SK-N-SH (cell line): ENCODE measurements around the gene ZBED4. TPM values are rescaled to one million over a fixed set of nuclear protein-coding genes. Genes with fewer than 3 reads are reported as not detected.

Source experiments
- CTCF ChIA-PET: fragments of 300-600, 350-600 bp; formaldehyde crosslinking; extraction: SDS; loops from one replicate; lab custom pipeline; 2021; lab: Yijun Ruan, JAX
- POLR2A ChIA-PET: fragments of 350-600 bp; sonication (Branson Sonifier 250); formaldehyde crosslinking; extraction: SDS; loops from one replicate; lab custom pipeline; 2020; ENCODE audit warnings: antibody characterized with exemption, inconsistent platforms; lab: Yijun Ruan, JAX
- DNase-seq: peaks from one replicate; pipeline ENCODE4 v3.0.0; 2012
- H2AFZ ChIP-seq: fragments of 200-600 bp; sonication (generic); 2 replicates; pipeline ENCODE4 v1.8.1; 2016; ENCODE audit warnings: antibody characterized with exemption, mild to moderate bottlenecking, low read depth
- H3F3A ChIP-seq: fragments of 200-600 bp; sonication (generic); replicated peaks from 2 replicates; pipeline ENCODE3; 2016; ENCODE audit warnings: antibody characterized with exemption, mild to moderate bottlenecking; ENCODE audit not compliant: insufficient read depth
- H3K27ac ChIP-seq, 2 experiments: fragments of 200-500 bp in 1 of 2; fragments of 200-600 bp in 1 of 2; sonication (Bioruptor generic) in 1 of 2; sonication (generic), shearing (Covaris generic) in 1 of 2; 2 replicates each; pipeline versions ENCODE4 v1.5.1 to v1.6.1; 2014 to 2016; ENCODE audit warnings: low read depth in 2 of 2, inconsistent platforms in 1 of 2, low read length in 1 of 2, mild to moderate bottlenecking in 1 of 2, mixed read lengths in 1 of 2
- H3K27me3 ChIP-seq: fragments of 200-600 bp; sonication (generic), shearing (Covaris generic); 2 replicates; pipeline ENCODE4 v1.6.1; 2016; ENCODE audit warnings: mixed run types; ENCODE audit not compliant: insufficient read depth
- H3K36me3 ChIP-seq, 2 experiments: fragments of 200-500 bp in 1 of 2; fragments of 200-600 bp in 1 of 2; sonication (Bioruptor generic) in 1 of 2; sonication (generic) in 1 of 2; replicated peaks in 1 of 2; 2 replicates each; pipeline versions ENCODE3 to v1.5.1; 2014 to 2016; ENCODE audit warnings: low read length in 1 of 2, mild to moderate bottlenecking in 1 of 2; ENCODE audit not compliant: insufficient read depth in 2 of 2, control insufficient read depth in 1 of 2
- H3K4me1 ChIP-seq, 2 experiments: fragments of 200-500 bp in 1 of 2; fragments of 200-600 bp in 1 of 2; sonication (Bioruptor generic) in 1 of 2; sonication (generic), shearing (Covaris generic) in 1 of 2; 2 replicates each; pipeline versions ENCODE4 v1.5.1 to v1.6.1; 2014 to 2016; ENCODE audit warnings: low read depth in 1 of 2, low read length in 1 of 2, mixed run types in 1 of 2; ENCODE audit not compliant: insufficient read depth in 2 of 2, control insufficient read depth in 1 of 2
- H3K4me2 ChIP-seq: fragments of 200-600 bp; sonication (generic), shearing (Covaris generic); 2 replicates; pipeline ENCODE4 v1.6.1; 2017; ENCODE audit warnings: mixed run types
- H3K4me3 ChIP-seq, 2 experiments: fragments of 200-500 bp in 1 of 2; fragments of 200-600 bp in 1 of 2; sonication (Bioruptor generic) in 1 of 2; sonication (generic), shearing (Covaris generic) in 1 of 2; 2 replicates each; pipeline versions ENCODE4 v1.5.1 to v1.8.1; 2014 to 2016; ENCODE audit warnings: low read depth in 2 of 2, inconsistent platforms in 1 of 2, low read length in 1 of 2, mild to moderate bottlenecking in 1 of 2, mixed read lengths in 1 of 2, moderate library complexity in 1 of 2
- H3K79me2 ChIP-seq: fragments of 200-600 bp; sonication (generic); 2 replicates; pipeline ENCODE4 v1.8.1; 2017; ENCODE audit warnings: mild to moderate bottlenecking; ENCODE audit not compliant: insufficient read depth
- H3K9ac ChIP-seq: fragments of 200-600 bp; sonication (generic); 2 replicates; pipeline ENCODE4 v1.6.1; 2017; ENCODE audit warnings: mixed run types
- H3K9me2 ChIP-seq: fragments of 200-600 bp; sonication (generic); 2 replicates; pipeline ENCODE4 v1.6.1; 2017; ENCODE audit warnings: mixed run types
- H3K9me3 ChIP-seq: fragments of 200-600 bp; sonication (generic); 2 replicates; pipeline ENCODE4 v1.6.1; 2017; ENCODE audit warnings: mixed run types, mild to moderate bottlenecking, moderate library complexity
- H4K20me1 ChIP-seq: fragments of 200-600 bp; sonication (generic); 2 replicates; pipeline ENCODE4 v1.6.1; 2017; ENCODE audit warnings: mild to moderate bottlenecking, mixed run types; ENCODE audit not compliant: insufficient read depth
- CHD2 ChIP-seq: fragments of 150-350 bp; IDR thresholded peaks from 2 replicates; pipeline ENCODE4 v1.6.1; 2018; ENCODE audit warnings: low read length; ENCODE audit not compliant: partially characterized antibody
- EZH2phosphoT487 ChIP-seq: fragments of 200-600 bp; sonication (generic); IDR thresholded peaks from 2 replicates; pipeline ENCODE4 v1.6.1; 2017; ENCODE audit warnings: low read depth, mixed run types, mild to moderate bottlenecking, antibody characterized with exemption, moderate library complexity, borderline replicate concordance
- FOSL2 ChIP-seq: IDR thresholded peaks from 2 replicates; pipeline ENCODE4 v1.4.0; 2012; ENCODE audit warnings: low read depth, mild to moderate bottlenecking, moderate library complexity, borderline replicate concordance
- FOXJ3 ChIP-seq: sonication (generic); formaldehyde crosslinking; IDR thresholded peaks from 2 replicates; pipeline ENCODE4 v1.5.1; 2020; ENCODE audit warnings: mild to moderate bottlenecking, missing genetic modification reagents
- GABPA ChIP-seq: IDR thresholded peaks from 2 replicates; pipeline ENCODE4 v1.4.0; 2012; ENCODE audit warnings: low read depth, mild to moderate bottlenecking
- GATA2 ChIP-seq: sonication (generic); formaldehyde crosslinking; IDR thresholded peaks from 2 replicates; pipeline ENCODE4 v1.5.0; 2020; ENCODE audit warnings: mild to moderate bottlenecking, missing genetic modification reagents
- IRF3 ChIP-seq: fragments of 150-350 bp; IDR thresholded peaks from 2 replicates; pipeline ENCODE4 v1.6.1; 2016; ENCODE audit warnings: mild to moderate bottlenecking, low read depth, low read length
- MEF2A ChIP-seq: IDR thresholded peaks from 2 replicates; pipeline ENCODE4 v1.4.0; 2012; ENCODE audit warnings: low read depth, borderline replicate concordance
- MXI1 ChIP-seq: IDR thresholded peaks from 2 replicates; pipeline ENCODE4 v1.6.1; 2012; ENCODE audit warnings: mild to moderate bottlenecking, low read depth, low read length, improper control_type of control experiment
- NFIC ChIP-seq: IDR thresholded peaks from 2 replicates; pipeline ENCODE4 v1.4.0; 2012; ENCODE audit warnings: borderline replicate concordance
- NRF1 ChIP-seq: IDR thresholded peaks from 2 replicates; pipeline ENCODE4 v1.6.1; 2012; ENCODE audit warnings: low read depth, mild to moderate bottlenecking, low read length
- REST ChIP-seq: IDR thresholded peaks from 2 replicates; pipeline ENCODE4 v1.6.1; 2012; ENCODE audit warnings: mild to moderate bottlenecking, low read depth, low read length, moderate library complexity
- RFX5 ChIP-seq: IDR thresholded peaks from 2 replicates; pipeline ENCODE4 v1.6.1; 2012; ENCODE audit warnings: mild to moderate bottlenecking, improper control_type of control experiment, low read length
- RXRA ChIP-seq: IDR thresholded peaks from 2 replicates; pipeline ENCODE4 v1.4.0; 2012; ENCODE audit warnings: low read depth, mild to moderate bottlenecking, borderline replicate concordance
- SMC3 ChIP-seq: IDR thresholded peaks from 2 replicates; pipeline ENCODE4 v1.6.1; 2012; ENCODE audit warnings: low read depth, low read length, improper control_type of control experiment
- TCF12 ChIP-seq: IDR thresholded peaks from 2 replicates; pipeline ENCODE4 v1.4.0; 2012
- USF1 ChIP-seq: IDR thresholded peaks from 2 replicates; pipeline ENCODE4 v1.4.0; 2012; ENCODE audit warnings: low read depth, borderline replicate concordance
- USF2 ChIP-seq: fragments of 150-350 bp; IDR thresholded peaks from 2 replicates; pipeline ENCODE4 v1.6.1; 2017; ENCODE audit warnings: antibody characterized with exemption, low read length, low read depth, borderline replicate concordance
- YY1 ChIP-seq: IDR thresholded peaks from 2 replicates; pipeline ENCODE4 v1.4.0; 2012; ENCODE audit warnings: low read depth, mild to moderate bottlenecking
- WGBS: methylation state at CpG from one replicate; pipeline ENCODE4 v1.1.6; 2017; ENCODE audit warnings: low lambda C conversion rate; 5-methylcytosine and 5-hydroxymethylcytosine counted together
- polyA plus RNA-seq, 3 experiments: library from polyadenylated mRNA; depleted of rRNA; stranded (reverse); fragments of >200 nt; gene quantifications; 2 replicates each; pipeline ENCODE4 v1.2.3, GENCODE V29; 2012

Gene ZBED4
- polyA plus RNA-seq, 1 of the 3 experiments (the other 2 are of a cell fraction): 7.9 TPM

- DNase-seq: no peak
- peaks cover 11% of the 10 kb centered on the region for H3F3A ChIP-seq
- peaks cover 100% of the 10 kb centered on the region for H4K20me1 ChIP-seq
- no peaks in the 10 kb centered on the region for H3K9me3 ChIP-seq
- ChIA-PET POLR2A (no interaction called here), CTCF (no interaction called here)
- no peak for TF ChIP-seq EZH2phosphoT487
- TF ChIP-seq SMC3: no peak
- TF ChIP-seq TCF12: no peak
- TF ChIP-seq MEF2A: no peak
- TF ChIP-seq GATA2 (CRISPR knock-in tag): no peak
- TF ChIP-seq USF2: no peak
- TF ChIP-seq IRF3: no peak
- TF ChIP-seq RFX5: no peak
- TF ChIP-seq USF1: no peak
- TF ChIP-seq FOXJ3 (CRISPR knock-in tag): no peak
- TF ChIP-seq CHD2: no peak
- no peak for TF ChIP-seq FOSL2
- no peak overlapping the region for H3K4me3 ChIP-seq
- H3K79me2 ChIP-seq: peaks cover 100% of the 10 kb centered on the region
- peaks cover 13 to 35% of the 10 kb centered on the region in 2 experiments for H3K36me3 ChIP-seq
- H3K27ac ChIP-seq: no peak overlapping the region
- WGBS: 93% methylated on average over 6 of the region's 8 CpGs
- no peaks in the 10 kb centered on the region; a peak in 1 of 4 replicates for H3K4me1 ChIP-seq
- H3K4me2 ChIP-seq: no peak overlapping the region
- no peaks in the 10 kb centered on the region for H3K27me3 ChIP-seq
- no peaks in the 10 kb centered on the region for H3K9me2 ChIP-seq
- H2AFZ ChIP-seq: no peak overlapping the region
- H3K9ac ChIP-seq: no peak overlapping the region
Observed at GRCh38 chr22:49814856-49815255, 38.8 kb upstream of the ZBED4 start.

GRCh38 chr22:49815641-49816091 lies 38.0 kb upstream of the ZBED4 start:
- Histone ChIP-seq H3F3A (peaks cover 11% of the 10 kb centered on the region), H3K9me3 (no peaks in the 10 kb centered on the region), H3K79me2 (peaks cover 100% of the 10 kb centered on the region), H3K4me1 (no peaks in the 10 kb centered on the region; a peak in 1 of 4 replicates), H3K36me3 (peaks cover 19 to 35% of the 10 kb centered on the region in 2 experiments), H3K27ac (no peak overlapping the region), H3K4me3 (no peak overlapping the region), H3K27me3 (no peaks in the 10 kb centered on the region), H3K9ac (no peak overlapping the region), H3K4me2 (no peak overlapping the region), H3K9me2 (no peaks in the 10 kb centered on the region), H2AFZ (no peak overlapping the region), H4K20me1 (peaks cover 100% of the 10 kb centered on the region)
- POLR2A ChIA-PET: no interaction called here
- 83% methylated on average over 15 of the region's 15 CpGs for WGBS
- DNase-seq: no peak
- TF ChIP-seq MEF2A: no peak
- no peak for TF ChIP-seq RXRA
- no peak for TF ChIP-seq NRF1
- no peak for TF ChIP-seq NFIC
- no peak for TF ChIP-seq YY1
- no peak for TF ChIP-seq MXI1
- no peak for TF ChIP-seq REST
- no peak for TF ChIP-seq GABPA
- TF ChIP-seq EZH2phosphoT487: no peak
- CTCF ChIA-PET: no interaction called here
